ENCODE results near the gene PTPN14.

GRCh38 chr1:214386333-214386732, 165.1 kb downstream of the PTPN14 start:
- TF ChIP-seq ZNF70 (CRISPR knock-in tag; IDR thresholded peaks at IDR 0.05) (no peak), SNAI2 (CRISPR knock-in tag; IDR thresholded peaks at IDR 0.05) (no peak), PATZ1 (CRISPR knock-in tag; IDR thresholded peaks at IDR 0.05; ENCODE audit: borderline replicate concordance) (no peak), TCF4 (CRISPR knock-in tag; IDR thresholded peaks at IDR 0.05; ENCODE audit: borderline replicate concordance) (no peak), CREB5 (CRISPR knock-in tag; IDR thresholded peaks at IDR 0.05; ENCODE audit: low read depth) (no peak), ZFP30 (CRISPR knock-in tag; IDR thresholded peaks at IDR 0.05) (no peak), PPARA (CRISPR knock-in tag; IDR thresholded peaks at IDR 0.05; ENCODE audit: borderline replicate concordance) (no peak), ZC3H10 (CRISPR knock-in tag; IDR thresholded peaks at IDR 0.05) (no peak), RARB (CRISPR knock-in tag; IDR thresholded peaks at IDR 0.05) (no peak), OSR1 (CRISPR knock-in tag; IDR thresholded peaks at IDR 0.05) (no peak)

Measured in SK-N-SH treated with all-trans-retinoic acid at 6 μM for 48 hours (cell line).